Lower lobe of right lung (tissue), 2 donors: ENCODE results near the gene ZNF467. TPM values are rescaled to one million over a fixed set of nuclear protein-coding genes. Genes with fewer than 3 reads are reported as not detected.
A peak's percentile ranks its signal among the peaks of the same experiment; 100 is the strongest.

Experiments used
- ATAC-seq, 2 donors: fragments of 200-7000 bp; cut with Tn5 transposase; one replicate each; pipeline ENCODE4 v1.9.1; 2020 to 2022; ENCODE audit warnings: mild to moderate bottlenecking in 2 of 2, moderate library complexity in 2 of 2
- DNase-seq: peaks from one replicate; pipeline ENCODE4 v3.0.0-alpha.2; 2020
- H3K27ac ChIP-seq: fragments of 200-600 bp; one replicate; pipeline ENCODE4 v1.8.0; 2022
- H3K27me3 ChIP-seq: fragments of 200-600 bp; one replicate; pipeline ENCODE4 v1.8.0; 2022; ENCODE audit warnings: low read depth
- H3K36me3 ChIP-seq: fragments of 200-600 bp; one replicate; pipeline ENCODE4 v1.8.0; 2022; ENCODE audit warnings: mild to moderate bottlenecking
- H3K4me1 ChIP-seq: fragments of 200-600 bp; one replicate; pipeline ENCODE4 v1.8.0; 2022
- H3K4me3 ChIP-seq: fragments of 200-600 bp; one replicate; pipeline ENCODE4 v1.8.0; 2022; ENCODE audit warnings: mild to moderate bottlenecking
- H3K9me3 ChIP-seq: fragments of 200-600 bp; one replicate; pipeline ENCODE4 v1.8.0; 2022
- intact Hi-C: fragments of 100-400 bp; cut with DNase I; formaldehyde crosslinking; loops from one replicate; pipeline ENCODE4 v1.11.0; 2022
- long read RNA-seq: library from polyadenylated mRNA; unstranded; transcript quantifications from one replicate; pipeline ENCODE4 v2.0.0, GENCODE V29; 2021
- total RNA-seq: library from RNA; stranded (reverse); fragmentation: NEBNext Ultra II Directional; extraction: Animal tissue kit (Norgen Biotek cat#: 25700); gene quantifications from one replicate; pipeline ENCODE4 v1.2.1, GENCODE V29; 2021
- TF ChIP-seq, protein P1 (sequence below): fragments of 200-600 bp; IDR thresholded peaks from one replicate; pipeline ENCODE4 v1.8.0; 2022; ENCODE audit warnings: antibody characterized with exemption, mild to moderate bottlenecking
- donor health status: DM: no; HTN: yes; CAD: no; lungs with severe emphysema.

ZNF467 gene, protein sequence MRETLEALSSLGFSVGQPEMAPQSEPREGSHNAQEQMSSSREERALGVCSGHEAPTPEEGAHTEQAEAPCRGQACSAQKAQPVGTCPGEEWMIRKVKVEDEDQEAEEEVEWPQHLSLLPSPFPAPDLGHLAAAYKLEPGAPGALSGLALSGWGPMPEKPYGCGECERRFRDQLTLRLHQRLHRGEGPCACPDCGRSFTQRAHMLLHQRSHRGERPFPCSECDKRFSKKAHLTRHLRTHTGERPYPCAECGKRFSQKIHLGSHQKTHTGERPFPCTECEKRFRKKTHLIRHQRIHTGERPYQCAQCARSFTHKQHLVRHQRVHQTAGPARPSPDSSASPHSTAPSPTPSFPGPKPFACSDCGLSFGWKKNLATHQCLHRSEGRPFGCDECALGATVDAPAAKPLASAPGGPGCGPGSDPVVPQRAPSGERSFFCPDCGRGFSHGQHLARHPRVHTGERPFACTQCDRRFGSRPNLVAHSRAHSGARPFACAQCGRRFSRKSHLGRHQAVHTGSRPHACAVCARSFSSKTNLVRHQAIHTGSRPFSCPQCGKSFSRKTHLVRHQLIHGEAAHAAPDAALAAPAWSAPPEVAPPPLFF
- 23.0 TPM for total RNA-seq
- long read RNA-seq, transcript ZNF467-201 (5 exons, 2,553 nt) = major isoform, 6 of 52 reads
- long read RNA-seq, partial matches to known transcripts = 1 of 52 reads
- long read RNA-seq, other reads (novel, unspliced or antisense) = 45 of 52 reads

DNA sequence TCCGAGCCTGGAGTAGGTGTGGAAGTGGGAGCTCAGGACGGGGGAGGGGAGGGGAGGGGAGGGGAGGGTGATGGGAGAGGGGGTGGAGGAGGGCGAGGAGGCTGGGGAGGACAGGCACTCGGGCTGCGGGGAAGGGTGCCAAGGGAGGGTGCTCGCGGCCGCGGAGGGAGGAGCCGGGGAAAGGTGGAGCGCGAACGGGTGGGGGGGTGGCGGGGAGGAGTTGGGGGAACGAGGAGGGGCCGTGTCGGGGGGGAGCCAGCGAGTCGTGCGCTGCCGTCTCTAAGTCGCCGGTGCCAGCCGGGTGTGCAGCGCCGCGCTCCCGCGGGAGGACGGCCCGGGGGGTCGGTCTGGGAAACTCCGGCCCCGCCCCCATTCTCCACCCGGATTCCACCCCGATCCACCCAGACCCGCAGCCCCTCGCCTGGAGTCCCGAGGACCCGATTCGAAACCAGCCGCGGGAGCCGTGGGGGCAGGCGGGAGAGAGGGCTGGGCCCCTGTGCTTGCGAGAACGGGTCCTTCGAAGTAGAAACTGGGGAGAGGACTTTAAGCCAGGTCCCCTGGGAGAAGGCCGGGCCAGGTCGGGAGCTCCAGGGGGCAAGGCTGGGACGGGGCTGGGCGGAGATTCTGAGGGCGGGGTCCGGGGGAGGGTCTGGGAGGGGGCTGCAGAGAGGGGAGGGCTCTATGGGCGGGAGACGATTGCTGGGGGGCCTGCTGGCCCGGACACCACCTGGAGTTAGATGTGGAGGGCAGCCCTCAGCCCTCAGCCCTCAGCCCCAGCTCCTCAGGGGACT lies at the start of gene ZNF467:
Gene ZNF467 (minus strand): TSS at position 143 of the 791 bp plus-strand sequence. CDS start 2,556 bp downstream, outside the sequence.
- H3K9me3 ChIP-seq = no peaks in the 10 kb centered on the region
- H3K27ac ChIP-seq = peak within 1 kb of the TSS; percentile 74
- H3K27me3 ChIP-seq = no peaks in the 10 kb centered on the region
- DNase-seq (peak; percentile 82), ATAC-seq (peak; percentile 6 to 22)
- peaks cover 15% of the 10 kb centered on the region for H3K36me3 ChIP-seq
- intact Hi-C loops = no loop called here
- TF ChIP-seq, protein P1, sequence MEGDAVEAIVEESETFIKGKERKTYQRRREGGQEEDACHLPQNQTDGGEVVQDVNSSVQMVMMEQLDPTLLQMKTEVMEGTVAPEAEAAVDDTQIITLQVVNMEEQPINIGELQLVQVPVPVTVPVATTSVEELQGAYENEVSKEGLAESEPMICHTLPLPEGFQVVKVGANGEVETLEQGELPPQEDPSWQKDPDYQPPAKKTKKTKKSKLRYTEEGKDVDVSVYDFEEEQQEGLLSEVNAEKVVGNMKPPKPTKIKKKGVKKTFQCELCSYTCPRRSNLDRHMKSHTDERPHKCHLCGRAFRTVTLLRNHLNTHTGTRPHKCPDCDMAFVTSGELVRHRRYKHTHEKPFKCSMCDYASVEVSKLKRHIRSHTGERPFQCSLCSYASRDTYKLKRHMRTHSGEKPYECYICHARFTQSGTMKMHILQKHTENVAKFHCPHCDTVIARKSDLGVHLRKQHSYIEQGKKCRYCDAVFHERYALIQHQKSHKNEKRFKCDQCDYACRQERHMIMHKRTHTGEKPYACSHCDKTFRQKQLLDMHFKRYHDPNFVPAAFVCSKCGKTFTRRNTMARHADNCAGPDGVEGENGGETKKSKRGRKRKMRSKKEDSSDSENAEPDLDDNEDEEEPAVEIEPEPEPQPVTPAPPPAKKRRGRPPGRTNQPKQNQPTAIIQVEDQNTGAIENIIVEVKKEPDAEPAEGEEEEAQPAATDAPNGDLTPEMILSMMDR = no peak
- H3K4me3 ChIP-seq = peak within 1 kb of the TSS; percentile 73
- H3K4me1 ChIP-seq = peaks cover 38% of the 10 kb centered on the region

DNA sequence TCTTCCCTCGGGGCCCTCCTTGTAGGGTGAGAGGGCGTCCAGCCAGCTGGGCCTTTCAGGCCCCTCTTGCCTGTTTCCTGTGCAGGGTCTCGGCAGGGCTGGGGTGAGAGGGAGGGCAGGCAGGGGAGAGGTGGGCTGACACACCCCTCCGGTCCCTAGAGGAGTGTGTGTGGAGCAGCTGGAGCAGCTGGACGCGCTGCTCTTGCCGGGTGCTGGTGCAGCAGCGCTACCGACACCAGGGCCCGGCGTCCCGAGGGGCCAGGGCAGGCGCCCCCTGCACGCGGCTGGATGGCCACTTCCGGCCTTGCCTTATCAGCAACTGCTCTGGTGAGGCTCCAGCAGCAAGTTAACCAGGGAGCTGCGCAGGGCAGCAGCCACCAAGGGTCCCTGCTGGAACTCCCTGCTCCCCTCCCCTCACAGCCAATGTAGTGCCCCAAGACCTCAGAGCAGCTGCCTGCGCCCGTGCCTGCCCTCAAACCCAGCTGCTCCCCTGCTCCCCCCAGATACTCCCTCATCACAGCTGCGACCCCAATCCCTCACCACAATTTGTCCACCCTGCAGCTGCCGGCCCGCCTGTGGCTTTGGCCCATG lies 49.1 kb upstream of the ZNF467 start:
- Histone ChIP-seq H3K27me3 (no peaks in the 10 kb centered on the region), H3K4me3 (no peak overlapping the region), H3K27ac (no peak overlapping the region), H3K36me3 (no peaks in the 10 kb centered on the region), H3K9me3 (no peaks in the 10 kb centered on the region), H3K4me1 (no peaks in the 10 kb centered on the region)
- intact Hi-C loops = no loop called here
- TF ChIP-seq, protein P1 = no peak
- no peak for ATAC-seq
- peak; percentile 20 for DNase-seq

DNA sequence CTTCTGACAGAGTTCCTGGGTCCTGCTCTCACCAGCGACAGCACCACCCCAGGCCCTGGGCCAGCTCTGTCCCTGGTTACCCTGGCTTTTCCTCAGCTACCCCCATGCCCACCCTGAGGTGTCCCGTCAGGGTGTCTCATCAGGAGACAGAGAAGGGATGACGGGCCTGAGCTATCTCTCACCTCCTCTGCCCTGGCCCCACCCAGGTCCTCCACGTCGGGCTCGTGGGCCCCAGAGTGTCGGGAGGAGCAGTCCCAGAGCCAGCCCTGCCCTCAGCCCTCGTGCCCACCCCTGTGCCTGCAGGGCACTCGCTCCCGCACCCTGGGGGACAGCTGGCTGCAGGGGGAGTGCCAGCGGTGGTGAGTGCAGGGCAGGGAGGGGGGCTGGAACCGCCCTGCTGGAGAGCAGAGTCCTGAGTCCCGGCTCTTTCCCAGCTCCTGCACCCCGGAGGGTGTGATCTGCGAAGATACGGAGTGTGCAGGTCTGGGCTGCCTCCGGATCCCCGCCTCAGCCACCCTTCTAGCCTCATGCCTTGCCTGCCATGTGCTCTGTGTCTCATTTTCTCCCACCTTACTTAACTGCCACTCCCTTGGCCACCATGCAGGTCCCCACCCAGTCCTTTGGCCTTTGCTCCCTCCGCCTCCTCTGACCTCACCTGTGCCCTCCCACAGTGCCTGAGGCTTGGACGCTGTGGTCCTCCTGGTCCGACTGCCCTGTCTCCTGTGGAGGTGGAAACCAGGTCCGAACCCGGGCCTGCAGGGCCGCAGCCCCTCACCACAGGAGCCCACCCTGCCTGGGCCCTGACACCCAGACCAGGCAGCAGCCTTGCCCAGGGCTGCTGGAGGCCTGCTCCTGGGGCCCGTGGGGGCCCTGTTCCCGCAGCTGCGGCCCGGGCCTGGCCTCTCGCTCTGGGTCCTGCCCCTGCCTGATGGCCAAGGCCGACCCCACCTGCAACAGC lies 48.1 kb upstream of the ZNF467 start:
- no peaks in the 10 kb centered on the region for H3K9me3 ChIP-seq
- H3K36me3 ChIP-seq = no peaks in the 10 kb centered on the region
- no peaks in the 10 kb centered on the region for H3K4me1 ChIP-seq
- no peak overlapping the region for H3K4me3 ChIP-seq
- H3K27ac ChIP-seq = no peak overlapping the region
- ATAC-seq = no peak
- DNase-seq = peak; percentile 42
- no peaks in the 10 kb centered on the region for H3K27me3 ChIP-seq
- TF ChIP-seq, protein P1 = no peak
- intact Hi-C loops = no loop called here

DNA sequence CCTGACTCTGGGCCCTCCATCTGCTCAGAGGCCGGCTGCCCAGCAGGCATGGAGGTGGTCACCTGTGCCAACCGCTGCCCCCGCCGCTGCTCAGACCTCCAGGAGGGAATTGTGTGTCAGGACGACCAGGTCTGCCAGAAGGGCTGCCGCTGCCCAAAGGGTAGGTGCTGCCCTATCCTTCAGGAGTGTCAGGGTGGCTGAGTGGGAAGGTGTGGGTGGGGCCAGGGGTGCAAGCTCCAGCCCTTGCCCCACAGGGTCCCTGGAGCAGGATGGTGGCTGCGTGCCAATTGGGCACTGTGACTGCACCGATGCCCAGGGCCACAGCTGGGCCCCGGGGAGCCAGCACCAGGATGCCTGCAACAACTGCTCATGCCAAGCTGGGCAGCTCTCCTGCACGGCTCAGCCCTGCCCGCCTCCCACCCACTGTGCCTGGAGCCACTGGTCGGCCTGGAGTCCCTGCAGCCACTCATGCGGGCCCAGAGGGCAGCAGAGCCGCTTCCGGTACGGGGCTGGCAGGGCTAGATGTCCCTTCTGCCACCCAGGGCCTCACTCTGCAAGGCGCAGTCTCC lies 47.3 kb upstream of the ZNF467 start:
- H3K9me3 ChIP-seq = no peaks in the 10 kb centered on the region
- intact Hi-C loops = no loop called here
- DNase-seq (peak; percentile 45), ATAC-seq (no peak)
- TF ChIP-seq, protein P1 = no peak
- H3K4me1 ChIP-seq = no peaks in the 10 kb centered on the region
- no peaks in the 10 kb centered on the region for H3K27me3 ChIP-seq
- H3K27ac ChIP-seq = no peak overlapping the region
- H3K36me3 ChIP-seq = no peaks in the 10 kb centered on the region
- no peak overlapping the region for H3K4me3 ChIP-seq
